Stimulated activated CD4-positive, alpha-beta T cell treated with anti-CD3 and anti-CD28 coated beads, Interleukin-2, amount 100 ng/mL, for 4 hours (primary cell): ENCODE results near the gene IGFLR1.

Experiments used
- DNase-seq: peaks from one replicate; pipeline ENCODE4 v3.0.0-alpha.2; 2020; ENCODE audit warnings: low read depth

The IGFLR1 gene

GRCh38 chr19:35742121-35742724 lies at the start of gene IGFLR1:
TSS of gene IGFLR1 (minus strand) at chr19:35742452. CDS start at chr19:35741180, 1,272 bp downstream.
- DNase-seq, result peak; percentile 66

GRCh38 chr19:35791814-35792279 lies 49.6 kb upstream of the IGFLR1 start:
- DNase-seq, result no peak

GRCh38 chr19:35790981-35791813 lies 48.9 kb upstream of the IGFLR1 start:
- DNase-seq, result no peak

- DNase-seq, result no peak
Observed at GRCh38 chr19:35789978-35790944, 48.0 kb upstream of the IGFLR1 start.

GRCh38 chr19:35789195-35789977 lies 47.1 kb upstream of the IGFLR1 start:
- DNase-seq, result no peak

- DNase-seq, result no peak
Observed at GRCh38 chr19:35788205-35788960, 46.1 kb upstream of the IGFLR1 start.

GRCh38 chr19:35787227-35787799 lies 45.1 kb upstream of the IGFLR1 start:
- DNase-seq, result no peak

- DNase-seq, result no peak
Observed at GRCh38 chr19:35786299-35787160, 44.3 kb upstream of the IGFLR1 start.

GRCh38 chr19:35785339-35785627 lies 43.0 kb upstream of the IGFLR1 start:
- DNase-seq, result no peak

GRCh38 chr19:35784503-35785338 lies 42.5 kb upstream of the IGFLR1 start:
- no peak for DNase-seq

- DNase-seq, result no peak
Observed at GRCh38 chr19:35783469-35784434, 41.5 kb upstream of the IGFLR1 start.

GRCh38 chr19:35782589-35782988 lies 40.3 kb upstream of the IGFLR1 start:
- no peak for DNase-seq

GRCh38 chr19:35781650-35782049 lies 39.4 kb upstream of the IGFLR1 start:
- no peak for DNase-seq

- DNase-seq, result no peak
Observed at GRCh38 chr19:35780717-35781116, 38.5 kb upstream of the IGFLR1 start.

- DNase-seq, result no peak
Observed at GRCh38 chr19:35780058-35780457, 37.8 kb upstream of the IGFLR1 start.

- DNase-seq, result no peak
Observed at GRCh38 chr19:35779033-35779432, 36.8 kb upstream of the IGFLR1 start.

- no peak for DNase-seq
Observed at GRCh38 chr19:35777961-35778360, 35.7 kb upstream of the IGFLR1 start.
